GM18861 (cell line): ENCODE results near the gene JAK1.

Experiments
- ATAC-seq: cut with Tn5 transposase; IDR thresholded peaks from one replicate; pipeline ENCODE4 v1.9.1; 2021; ENCODE audit not compliant: unreplicated experiment

The JAK1 gene

GRCh38 chr1:64980745-64981600 is 14.6 kb upstream of the JAK1 start:
- ATAC-seq: no peak

DNA sequence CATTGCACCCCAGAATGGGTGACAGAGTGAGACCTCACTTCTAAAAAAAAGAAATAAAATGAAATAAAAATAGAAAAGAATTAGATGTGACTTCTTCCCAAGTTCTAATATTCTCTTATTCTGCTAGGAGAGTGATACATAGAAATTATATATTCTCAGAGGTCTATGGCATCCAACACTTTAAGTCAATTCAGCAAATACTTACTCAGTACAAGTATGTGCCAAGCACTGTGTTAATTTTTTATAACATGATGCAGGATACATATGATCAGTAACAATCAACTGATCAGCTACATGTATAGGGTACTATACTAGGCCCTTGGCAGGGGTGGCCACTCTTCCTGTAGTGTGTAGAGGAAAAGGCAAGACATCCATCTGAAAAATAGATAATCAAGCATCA is 13.0 kb upstream of the JAK1 start:
- no peak for ATAC-seq

DNA sequence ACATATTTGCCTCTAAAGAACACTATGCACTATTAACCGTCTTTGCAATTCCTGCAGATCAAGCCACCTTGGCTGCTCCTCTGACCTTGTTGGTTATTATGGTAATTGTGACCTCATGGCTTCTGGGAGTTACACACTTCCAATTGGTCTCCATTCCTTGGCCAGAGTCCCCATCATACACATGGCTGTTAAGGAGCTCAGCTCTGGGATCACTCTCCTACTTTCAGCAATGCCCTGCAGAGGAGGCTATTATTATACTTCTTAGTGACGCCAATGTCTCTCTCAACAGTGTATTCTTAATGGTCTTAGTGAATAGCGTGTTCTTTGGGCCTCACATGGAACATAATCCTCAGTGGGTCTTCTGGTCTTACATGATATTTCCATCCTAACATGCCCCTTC is 10.0 kb upstream of the JAK1 start:
- ATAC-seq: no peak

DNA sequence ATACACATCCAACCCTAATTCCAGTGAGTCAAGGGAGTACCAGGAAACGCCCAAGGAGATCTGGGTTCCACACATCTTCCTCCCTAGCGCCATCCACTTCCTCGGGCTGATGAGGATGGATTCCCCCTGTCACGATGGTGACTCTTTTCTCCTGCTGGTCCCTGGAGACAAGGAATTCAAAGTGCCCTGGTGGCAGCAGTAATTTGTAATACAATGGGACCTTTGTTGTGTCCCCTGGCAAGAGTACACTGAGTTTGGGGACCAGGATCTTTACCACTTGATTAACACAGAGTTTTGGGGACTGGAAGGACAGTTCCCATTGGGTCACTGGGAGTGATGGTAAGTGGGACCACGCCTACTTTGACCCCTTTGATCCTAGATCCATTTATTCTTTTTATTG is 9.4 kb upstream of the JAK1 start:
- no peak for ATAC-seq

GRCh38 chr1:64975127-64975526 is 8.8 kb upstream of the JAK1 start:
- no peak for ATAC-seq

DNA sequence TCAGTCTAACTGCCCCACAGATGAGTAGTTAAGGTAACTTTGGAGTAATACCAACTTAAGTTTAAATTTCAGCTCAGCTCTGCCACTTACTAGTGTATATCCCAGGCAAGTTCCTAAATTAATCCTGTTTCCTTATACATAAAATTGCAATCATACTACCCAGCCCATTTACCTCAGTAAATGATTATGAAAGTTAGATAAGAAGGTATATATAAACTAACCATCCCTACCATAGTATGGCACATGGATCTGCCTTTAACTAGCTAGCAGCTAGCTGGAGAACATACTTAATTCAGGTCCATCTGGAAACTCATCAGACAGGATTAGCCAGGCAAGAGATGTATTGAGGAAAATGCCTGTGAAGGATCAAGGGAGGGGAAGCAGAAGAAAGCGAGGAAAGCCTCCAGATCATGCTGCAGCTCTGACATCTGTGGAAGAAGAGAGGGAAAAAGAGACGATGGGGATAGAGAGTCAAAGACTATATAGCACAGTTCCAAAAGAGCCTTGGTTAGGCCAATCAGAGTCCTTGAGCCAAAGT is 8.0 kb upstream of the JAK1 start:
- ATAC-seq: no peak

DNA sequence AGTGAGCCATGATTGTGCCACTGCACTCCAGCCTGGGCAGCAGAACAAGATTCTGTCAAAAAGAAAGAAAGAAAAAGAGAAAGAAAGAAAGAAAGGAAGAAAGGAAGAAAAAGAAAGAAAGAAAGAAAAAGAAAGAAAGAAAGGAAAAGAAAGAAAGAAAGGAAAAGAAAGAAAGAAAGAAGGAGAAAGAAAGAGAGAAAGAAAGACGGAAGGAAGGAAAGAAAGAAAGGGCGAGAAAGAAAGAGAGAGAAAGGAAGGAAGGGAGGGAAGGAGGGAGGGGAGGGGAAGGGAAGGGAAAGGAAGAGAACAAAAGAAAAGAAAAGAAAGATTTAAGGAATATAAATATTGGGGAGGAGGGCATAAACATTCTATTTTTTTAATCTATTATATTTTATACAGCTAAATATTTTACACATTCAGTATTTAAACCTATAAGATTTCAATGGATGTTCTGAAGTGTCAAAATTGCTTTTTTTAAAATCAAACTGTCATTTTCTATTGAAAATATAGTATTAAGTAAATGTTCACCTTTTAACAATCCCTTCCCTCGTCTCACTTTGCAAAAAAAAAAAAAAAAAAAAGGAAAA is 6.8 kb upstream of the JAK1 start:
- ATAC-seq: no peak

DNA sequence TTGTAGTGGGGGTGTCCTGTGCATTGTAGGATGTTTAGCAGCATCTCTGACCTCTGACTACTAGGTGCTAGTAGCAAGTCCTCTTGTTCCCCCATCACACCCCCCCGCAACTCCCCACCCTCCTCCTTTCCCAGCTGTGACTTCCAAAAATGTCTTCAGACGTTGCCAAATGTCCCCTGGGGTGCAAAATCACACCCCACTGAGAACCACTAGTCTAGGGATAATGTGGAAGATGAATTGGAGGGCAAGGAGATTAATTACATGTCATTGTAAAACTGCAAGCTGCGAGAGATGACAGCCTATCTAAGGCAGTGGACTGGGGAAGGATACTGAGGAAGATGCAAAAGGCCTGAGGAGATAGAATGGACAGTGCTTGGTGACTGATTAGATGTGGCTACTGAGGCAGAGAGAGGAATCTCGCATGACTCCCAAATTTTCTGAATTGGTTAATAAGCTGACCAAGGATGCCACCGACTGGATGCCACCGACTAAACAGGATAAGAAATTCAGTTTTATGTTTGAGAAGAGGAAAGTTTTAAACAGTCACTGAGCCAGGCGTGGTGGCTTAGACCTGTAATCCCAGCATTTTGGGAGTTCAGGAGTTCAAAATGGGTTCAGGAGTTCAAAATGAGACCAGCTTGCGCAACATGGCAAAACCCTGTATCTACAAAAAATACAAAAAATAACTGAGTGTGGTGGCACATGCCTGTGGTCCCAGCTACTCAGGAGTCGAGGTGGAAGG is 3.1 kb upstream of the JAK1 start:
- ATAC-seq: no peak

- no peak for ATAC-seq
Measured at GRCh38 chr1:64967381-64967780, 1.0 kb upstream of the JAK1 start.

DNA sequence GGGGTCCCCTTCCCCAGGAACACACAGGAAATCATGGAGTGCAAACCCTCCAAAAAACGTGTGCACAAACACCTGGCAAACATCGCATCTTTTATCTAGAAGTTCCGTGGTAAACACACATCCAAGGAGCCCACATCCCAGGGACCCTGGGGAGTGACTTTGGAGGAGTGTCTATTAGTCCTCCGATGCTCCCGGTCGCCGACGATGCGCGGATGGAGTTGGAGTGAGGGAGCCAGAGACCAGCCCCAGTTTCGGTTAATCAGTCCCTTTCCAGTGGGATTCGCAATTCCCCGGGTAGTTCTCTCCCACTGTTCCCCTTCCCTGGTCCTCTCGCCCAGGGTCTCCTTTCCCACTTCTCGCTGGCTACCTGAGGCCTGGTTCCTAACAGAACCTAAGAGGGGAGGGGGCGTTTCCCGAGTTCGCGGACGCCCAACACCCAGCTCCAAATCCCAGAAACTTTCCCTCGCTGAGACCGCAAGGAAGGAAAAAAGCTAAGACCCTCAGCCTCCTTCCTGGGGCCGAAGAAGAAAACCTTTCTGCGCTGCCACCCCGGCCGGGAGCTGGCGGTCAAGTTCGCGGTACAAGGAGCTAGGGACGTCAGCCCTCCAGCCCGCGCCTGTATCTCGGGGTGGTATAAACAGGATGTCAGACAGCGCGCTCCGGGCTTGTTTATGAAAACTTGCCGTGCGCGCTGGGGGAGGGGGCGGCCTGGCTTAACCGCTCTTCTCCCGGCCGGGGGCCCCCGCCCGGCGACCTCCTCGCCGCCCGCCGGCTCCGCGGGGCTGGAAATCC is 787 bp downstream of the JAK1 start:
- ATAC-seq: peak; percentile 29

- ATAC-seq: no peak
Measured at GRCh38 chr1:64963466-64963865, 2.9 kb downstream of the JAK1 start.

DNA sequence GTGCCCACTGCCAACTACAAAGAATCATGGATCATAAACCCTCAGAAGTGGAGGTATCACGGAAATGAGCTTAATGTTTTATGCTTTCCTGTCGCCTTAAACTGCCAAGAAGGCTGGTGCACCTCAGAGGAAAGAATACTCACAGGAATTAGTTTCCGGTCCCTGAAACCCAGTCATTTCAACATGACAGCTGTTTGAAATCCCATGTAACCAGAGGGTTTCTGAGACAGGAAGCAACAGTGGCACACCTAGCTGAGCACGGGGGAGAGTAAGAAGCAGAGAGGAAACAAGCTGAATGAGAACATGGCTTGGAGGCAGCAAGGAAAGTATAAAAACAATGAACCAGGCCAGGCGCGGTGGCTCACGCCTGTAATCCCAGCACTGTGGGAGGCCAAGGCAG is 3.9 kb downstream of the JAK1 start:
- ATAC-seq: peak; percentile 18

DNA sequence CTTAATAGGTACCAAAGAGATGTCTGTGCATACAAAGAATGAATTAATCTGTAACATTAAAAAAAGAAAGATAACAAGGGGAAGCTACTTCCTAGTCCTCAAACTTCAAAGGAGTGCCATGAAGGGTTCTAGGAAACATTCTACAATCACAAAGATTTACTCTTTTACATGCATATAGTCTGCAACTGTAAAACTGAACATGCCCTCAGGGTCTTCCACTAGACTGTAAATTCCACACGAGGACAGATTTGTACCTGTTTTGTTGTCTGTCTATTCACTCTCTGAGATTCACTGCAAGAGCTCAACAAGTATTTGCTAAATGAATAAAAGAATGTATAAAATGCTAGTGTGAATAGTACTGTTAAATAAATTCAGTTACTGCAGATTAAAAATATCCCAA is 4.4 kb downstream of the JAK1 start:
- ATAC-seq: no peak

- ATAC-seq: peak; percentile 83
Measured at GRCh38 chr1:64960731-64961130, 5.6 kb downstream of the JAK1 start.

- no peak for ATAC-seq
Measured at GRCh38 chr1:64959986-64960385, 6.4 kb downstream of the JAK1 start.

DNA sequence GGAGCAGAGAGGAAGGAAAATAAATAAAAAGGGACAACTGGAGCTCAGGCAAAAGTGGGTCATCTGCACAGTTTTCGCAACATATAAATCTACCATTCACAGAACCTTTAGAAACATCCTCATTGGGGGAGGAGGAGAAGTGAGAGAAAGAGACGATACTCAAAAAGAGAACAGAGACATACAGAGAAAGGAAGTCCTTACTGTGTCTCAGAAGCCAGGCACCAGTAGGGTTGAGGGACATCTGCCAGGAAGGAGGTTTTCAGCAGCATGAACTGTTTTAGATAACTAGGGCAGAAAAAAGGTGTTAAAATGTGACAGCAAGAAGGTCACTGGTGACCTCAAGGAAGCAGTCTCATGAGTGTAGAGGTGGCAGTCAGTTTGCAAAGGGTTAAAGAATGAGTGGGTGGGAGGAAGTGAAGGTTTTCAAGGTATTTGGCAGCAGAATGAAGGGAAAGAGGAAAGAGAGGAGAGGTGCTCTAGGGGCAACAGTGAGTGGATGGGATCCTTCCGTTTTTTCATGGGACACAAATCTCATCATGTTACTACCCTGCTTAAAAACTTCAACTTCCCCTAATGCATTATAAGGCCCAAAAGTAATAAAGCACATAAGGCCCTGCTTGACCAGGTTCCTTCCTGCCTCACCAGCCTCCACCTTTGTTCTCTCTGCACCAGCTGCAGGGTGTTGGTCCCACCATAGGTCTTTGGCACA is 9.5 kb downstream of the JAK1 start:
- peak; percentile 69 for ATAC-seq

GRCh38 chr1:64956010-64956640 is 10.2 kb downstream of the JAK1 start:
- no peak for ATAC-seq

GRCh38 chr1:64955097-64956009 is 11.0 kb downstream of the JAK1 start:
- ATAC-seq: no peak

- no peak for ATAC-seq
Measured at GRCh38 chr1:64953241-64953640, 13.1 kb downstream of the JAK1 start.
